Breast epithelium (tissue), 4 donors: ENCODE data around the gene POLDIP3. TPM values are rescaled to one million over a fixed set of nuclear protein-coding genes. Genes with fewer than 3 reads are reported as not detected.

Experiments used
- DNase-seq, 2 donors: peaks; one replicate each; pipeline ENCODE4 v3.0.0-alpha.2; 2019; ENCODE audit warnings: low spot score in 2 of 2
- H3K27ac ChIP-seq, 2 donors: fragments of 200-600 bp; sonication (generic) in 1 of 2; one replicate each; pipeline ENCODE4 v1.5.1; 2016 to 2019; ENCODE audit warnings: mild to moderate bottlenecking in 1 of 2
- H3K27me3 ChIP-seq, 2 donors: fragments of 200-600 bp; sonication (generic) in 1 of 2; one replicate each; pipeline versions ENCODE4 v1.5.1 to v1.6.0; 2017 to 2019; ENCODE audit warnings: control low read depth in 1 of 2, mild to moderate bottlenecking in 1 of 2
- H3K36me3 ChIP-seq: fragments of 200-600 bp; one replicate; pipeline ENCODE4 v1.5.1; 2019
- H3K4me1 ChIP-seq, 2 donors: fragments of 200-600 bp; sonication (generic); one replicate each; pipeline ENCODE4 v1.5.1; 2016 to 2019; ENCODE audit warnings: control low read depth in 1 of 2
- H3K4me3 ChIP-seq, 3 donors: fragments of 200-600 bp; sonication (generic); 1 replicate in 2 of 3; 2 replicates in 1 of 3; pipeline ENCODE4 v1.5.1; 2016 to 2019; ENCODE audit warnings: mild to moderate bottlenecking in 3 of 3, moderate library complexity in 2 of 3
- H3K9me3 ChIP-seq, 2 donors: fragments of 200-600 bp; sonication (generic) in 1 of 2; one replicate each; pipeline ENCODE4 v1.5.1; 2016 to 2019; ENCODE audit warnings: control low read depth in 1 of 2
- CTCF ChIP-seq, 3 donors: fragments of 450-650 bp; IDR thresholded peaks; one replicate each; pipeline ENCODE4 v1.5.1; 2016 to 2017; ENCODE audit warnings: antibody characterized with exemption in 3 of 3, mild to moderate bottlenecking in 3 of 3, moderate library complexity in 3 of 3
- POLR2A ChIP-seq: fragments of 450-650 bp; IDR thresholded peaks from one replicate; pipeline ENCODE4 v1.6.1; 2016; ENCODE audit warnings: antibody characterized with exemption, mild to moderate bottlenecking, moderate library complexity
- POLR2AphosphoS5 ChIP-seq, 3 donors: sonication (generic); formaldehyde crosslinking; IDR thresholded peaks; one replicate each; pipeline ENCODE4 v1.6.1; 2017; ENCODE audit warnings: antibody characterized with exemption in 3 of 3
- intact Hi-C: fragments of 100-400 bp; cut with DNase I; formaldehyde crosslinking; loops from one replicate; pipeline ENCODE4 v1.15.1; 2023; ENCODE audit warnings: low total_unique reads
- total RNA-seq, 3 donors: library from RNA; depleted of rRNA; stranded (reverse); fragments of >200 nt; gene quantifications; one replicate each; pipeline ENCODE4 v1.1.0, GENCODE V29; 2016

The POLDIP3 gene
- total RNA-seq, 3 donors from 2014 or later, result 33.1 to 52.8 (median 38.3) TPM

DNA sequence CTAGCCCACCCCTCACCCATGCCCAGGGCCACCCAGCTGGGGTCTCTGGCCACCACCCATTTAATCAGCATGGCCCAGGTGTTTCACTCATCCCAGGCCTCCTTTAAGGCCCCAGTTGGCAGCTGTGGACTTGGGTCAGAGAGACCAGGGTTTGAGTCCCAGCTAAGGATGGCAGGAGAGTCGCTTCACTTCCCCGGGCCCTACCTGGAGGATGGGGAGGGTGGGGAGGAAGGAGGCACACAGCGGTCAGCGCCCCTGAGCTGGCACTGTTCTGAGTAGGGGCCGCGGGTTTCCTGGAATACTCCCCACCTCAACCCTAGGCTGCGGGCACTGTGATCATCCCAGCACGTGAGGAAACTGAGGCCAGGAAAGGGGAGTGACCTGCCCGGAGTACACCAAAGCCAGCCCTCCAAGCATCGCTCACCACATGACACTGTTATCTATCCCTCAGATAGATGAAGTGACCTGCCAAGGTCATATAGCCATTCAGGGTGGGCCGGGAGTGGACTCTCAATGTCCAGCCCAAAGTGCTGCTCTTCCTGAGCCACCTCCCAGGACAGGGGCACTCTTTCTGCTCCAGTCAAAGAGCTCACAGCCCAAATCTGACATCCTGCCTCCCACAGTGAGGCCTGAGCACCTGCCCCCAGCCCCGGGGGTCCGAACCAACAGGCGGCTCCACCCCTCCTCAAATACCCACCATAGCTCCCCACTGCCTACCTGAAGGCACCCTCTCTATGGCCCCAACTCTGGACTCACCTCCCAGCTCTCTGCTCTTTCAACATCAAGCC, 29.1 kb upstream of the POLDIP3 start:
- H3K36me3 ChIP-seq, result no peaks in the 10 kb centered on the region
- H3K4me1 ChIP-seq, result peaks cover 29 to 38% of the 10 kb centered on the region in 2 donors
- intact Hi-C loops, result no loop called here
- no peak for DNase-seq
- H3K27ac ChIP-seq, result peak overlapping the region; percentile 88 to 91
- peak overlapping the region in 1 of 3 donors; percentile 63 for H3K4me3 ChIP-seq
- H3K9me3 ChIP-seq, result no peaks in the 10 kb centered on the region
- TF ChIP-seq CTCF (IDR thresholded peaks at IDR 0.05) (no peak), POLR2AphosphoS5 (IDR thresholded peaks at IDR 0.05) (no peak), POLR2A (no peak)
- no peaks in the 10 kb centered on the region for H3K27me3 ChIP-seq

GRCh38 chr22:42642806-42643633, 28.3 kb upstream of the POLDIP3 start:
- H3K27ac ChIP-seq, result peak overlapping the region; percentile 88 to 91
- no peak for TF ChIP-seq POLR2AphosphoS5 (IDR thresholded peaks at IDR 0.05)
- TF ChIP-seq POLR2A, result no peak
- TF ChIP-seq CTCF (IDR thresholded peaks at IDR 0.05), result no peak
- H3K4me1 ChIP-seq, result peaks cover 29 to 35% of the 10 kb centered on the region in 2 donors
- no peaks in the 10 kb centered on the region for H3K27me3 ChIP-seq
- intact Hi-C loops, result no loop called here
- no peak for DNase-seq
- no peak overlapping the region for H3K4me3 ChIP-seq
- no peaks in the 10 kb centered on the region for H3K9me3 ChIP-seq
- H3K36me3 ChIP-seq, result no peaks in the 10 kb centered on the region

DNA sequence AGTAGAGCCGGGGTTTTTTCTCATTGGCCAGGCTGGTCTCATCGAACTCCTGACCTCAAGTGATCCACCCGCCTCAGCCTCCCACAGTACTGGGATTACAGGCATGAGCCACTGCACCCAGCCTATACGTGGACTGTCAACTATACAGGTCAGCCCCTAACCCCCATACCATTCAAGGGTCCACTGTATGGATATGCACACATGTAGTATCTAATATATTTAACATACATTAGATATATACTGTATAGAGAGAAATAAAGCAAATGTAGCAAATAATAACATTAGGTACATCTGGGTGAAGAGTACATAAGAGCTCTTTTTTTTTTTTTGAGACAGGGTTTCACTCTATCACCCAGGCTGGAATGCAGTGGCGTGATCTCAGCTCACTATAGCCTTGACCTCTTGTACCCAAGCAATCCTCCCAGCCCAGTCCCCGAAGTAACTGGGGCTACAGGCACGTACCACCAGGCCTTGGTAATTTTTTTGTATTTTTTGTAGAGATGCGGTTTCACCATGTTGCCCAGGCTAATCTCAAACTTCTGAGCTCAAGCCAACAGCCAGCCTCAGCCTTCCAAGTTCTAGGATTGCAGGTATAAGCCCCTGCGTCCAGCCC, 27.2 kb upstream of the POLDIP3 start:
- intact Hi-C loops, result no loop called here

DNA sequence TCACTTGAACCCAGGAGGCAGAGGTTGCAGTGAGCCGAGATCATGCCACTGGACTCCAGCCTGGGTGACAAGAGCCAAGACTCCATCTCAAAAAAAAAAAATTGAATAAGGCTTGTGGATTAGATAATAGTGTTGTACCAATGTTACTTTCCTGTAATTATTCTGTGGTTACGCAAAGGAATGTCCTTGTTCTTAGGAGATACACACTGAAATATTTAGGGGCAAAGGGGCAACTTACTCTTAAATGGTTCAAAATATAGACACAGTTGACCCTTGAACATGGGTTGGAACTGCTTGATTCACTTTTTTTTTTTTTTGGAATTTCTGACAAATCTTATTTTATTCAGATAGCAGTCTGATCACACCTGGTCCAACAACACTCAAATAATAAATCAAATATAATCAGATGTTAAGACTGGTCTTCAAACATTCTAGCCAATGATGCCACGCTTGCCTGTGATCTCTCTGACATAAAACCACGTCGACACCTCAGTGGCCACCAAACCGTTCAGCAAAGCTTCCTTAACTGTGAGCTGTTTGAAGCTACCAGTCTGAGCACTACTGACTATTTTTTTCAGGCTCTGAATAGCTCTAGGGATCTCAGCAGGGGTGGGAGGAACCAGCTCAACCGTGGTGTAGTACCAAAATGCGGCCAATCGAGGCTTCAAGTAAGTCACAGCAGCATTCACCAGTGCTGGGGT, 25.0 kb upstream of the POLDIP3 start:
- H3K9me3 ChIP-seq, result no peaks in the 10 kb centered on the region
- H3K27me3 ChIP-seq, result no peaks in the 10 kb centered on the region
- no peak overlapping the region for H3K27ac ChIP-seq
- no peaks in the 10 kb centered on the region for H3K36me3 ChIP-seq
- DNase-seq, result no peak
- intact Hi-C loops, result no loop called here
- no peak overlapping the region for H3K4me3 ChIP-seq
- peaks cover 11 to 12% of the 10 kb centered on the region in 2 donors for H3K4me1 ChIP-seq
- TF ChIP-seq CTCF (IDR thresholded peaks at IDR 0.05), result no peak
- TF ChIP-seq POLR2AphosphoS5 (IDR thresholded peaks at IDR 0.05), result no peak
- TF ChIP-seq POLR2A, result no peak

More for the DNA sequence above, 27.2 kb upstream of the POLDIP3 start:
- H3K4me3 ChIP-seq, result no peak overlapping the region
- no peaks in the 10 kb centered on the region for H3K9me3 ChIP-seq
- no peaks in the 10 kb centered on the region for H3K27me3 ChIP-seq
- TF ChIP-seq POLR2AphosphoS5 (IDR thresholded peaks at IDR 0.05), result no peak
- TF ChIP-seq CTCF (IDR thresholded peaks at IDR 0.05), result no peak
- TF ChIP-seq POLR2A, result no peak
- no peaks in the 10 kb centered on the region for H3K36me3 ChIP-seq
- peaks cover 24 to 26% of the 10 kb centered on the region in 2 donors for H3K4me1 ChIP-seq
- no peak overlapping the region for H3K27ac ChIP-seq
- DNase-seq, result no peak
